Skeletal muscle tissue (tissue), 4 donors: Measurements from ENCODE around the gene RNH1. TPM values are rescaled to one million over a fixed set of nuclear protein-coding genes. Genes with fewer than 3 reads are reported as not detected.
"Not testable (repeated sequence)": the region's sequence is repeated elsewhere in the genome, so short reads cannot be mapped to it uniquely, and the experiment has no call there.

Source experiments
- H3K27ac ChIP-seq: one replicate; pipeline ENCODE4 v1.7.0; 2013; ENCODE audit warnings: mild to moderate bottlenecking, low read depth, low read length, inconsistent platforms
- H3K27me3 ChIP-seq, 3 donors: one replicate each; pipeline ENCODE4 v1.7.0; 2013; ENCODE audit warnings: low read length in 3 of 3; ENCODE audit not compliant: control insufficient read depth in 3 of 3, insufficient read depth in 3 of 3
- H3K36me3 ChIP-seq, 3 donors: one replicate each; pipeline ENCODE4 v1.7.0; 2013; ENCODE audit warnings: low read length in 3 of 3; ENCODE audit not compliant: control insufficient read depth in 3 of 3, insufficient read depth in 3 of 3
- H3K4me1 ChIP-seq, 3 donors: one replicate each; pipeline ENCODE4 v1.7.0; 2013; ENCODE audit warnings: low read length in 3 of 3, mild to moderate bottlenecking in 3 of 3; ENCODE audit not compliant: control insufficient read depth in 3 of 3, insufficient read depth in 3 of 3
- H3K4me3 ChIP-seq, 3 donors: one replicate each; pipeline ENCODE4 v1.7.0; 2013; ENCODE audit warnings: low read length in 3 of 3
- H3K9ac ChIP-seq, 3 donors: one replicate each; pipeline ENCODE4 v1.7.0; 2013; ENCODE audit warnings: low read length in 3 of 3, mild to moderate bottlenecking in 3 of 3, moderate library complexity in 2 of 3, low read depth in 1 of 3
- H3K9me3 ChIP-seq, 3 donors: one replicate each; pipeline ENCODE4 v1.7.0; 2013; ENCODE audit warnings: low read length in 3 of 3; ENCODE audit not compliant: control insufficient read depth in 3 of 3
- total RNA-seq: library from RNA; depleted of rRNA; stranded (reverse); fragments of >200 nt; gene quantifications from one replicate; pipeline ENCODE4 v1.2.3, GENCODE V29; 2014
- donor health status: Osteomylitis.

The RNH1 gene
- total RNA-seq, 1 donor from 2014 or later: 84.5 TPM

DNA sequence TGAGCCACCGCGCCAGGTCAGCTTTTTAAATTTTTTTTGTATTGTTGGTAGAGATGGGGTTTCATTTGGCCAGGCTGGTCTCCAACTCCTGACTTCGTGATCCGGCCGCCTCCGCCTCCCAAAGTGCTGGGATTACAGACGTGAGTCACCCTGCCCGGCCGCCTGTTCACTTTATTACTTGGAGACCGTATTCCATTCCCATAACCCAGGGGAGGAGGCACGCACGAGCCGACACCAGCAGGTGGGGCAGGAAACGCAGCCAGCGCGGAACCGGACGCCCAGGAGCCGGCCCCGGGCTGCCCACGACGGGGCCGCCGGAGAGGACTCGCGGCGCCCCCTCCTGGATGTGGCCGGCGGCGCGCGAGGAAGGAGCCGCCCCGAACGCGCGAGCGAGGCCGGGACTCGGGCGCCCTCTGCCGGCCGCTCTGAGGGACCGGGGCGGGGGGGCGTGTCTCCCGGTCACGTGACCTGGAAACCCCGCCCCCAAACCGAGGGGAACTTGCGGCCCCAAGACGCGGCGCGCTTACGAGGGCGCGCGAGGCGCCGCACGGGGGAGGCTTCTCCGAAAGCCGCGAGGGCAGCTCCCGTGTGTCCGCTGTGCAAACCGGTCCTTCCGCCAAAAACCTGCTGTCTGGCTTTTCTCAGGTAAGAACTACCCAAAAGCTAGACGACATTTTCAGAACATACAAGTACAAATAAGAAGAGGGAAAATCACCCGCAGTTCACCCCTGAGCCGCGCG is 11.6 kb upstream of the RNH1 start:
- Histone ChIP-seq H3K4me3 (peak overlapping the region; percentile 43 to 45 (median 44)), H3K27ac (peak overlapping the region; percentile 88), H3K36me3 (no peaks in the 10 kb centered on the region)

DNA sequence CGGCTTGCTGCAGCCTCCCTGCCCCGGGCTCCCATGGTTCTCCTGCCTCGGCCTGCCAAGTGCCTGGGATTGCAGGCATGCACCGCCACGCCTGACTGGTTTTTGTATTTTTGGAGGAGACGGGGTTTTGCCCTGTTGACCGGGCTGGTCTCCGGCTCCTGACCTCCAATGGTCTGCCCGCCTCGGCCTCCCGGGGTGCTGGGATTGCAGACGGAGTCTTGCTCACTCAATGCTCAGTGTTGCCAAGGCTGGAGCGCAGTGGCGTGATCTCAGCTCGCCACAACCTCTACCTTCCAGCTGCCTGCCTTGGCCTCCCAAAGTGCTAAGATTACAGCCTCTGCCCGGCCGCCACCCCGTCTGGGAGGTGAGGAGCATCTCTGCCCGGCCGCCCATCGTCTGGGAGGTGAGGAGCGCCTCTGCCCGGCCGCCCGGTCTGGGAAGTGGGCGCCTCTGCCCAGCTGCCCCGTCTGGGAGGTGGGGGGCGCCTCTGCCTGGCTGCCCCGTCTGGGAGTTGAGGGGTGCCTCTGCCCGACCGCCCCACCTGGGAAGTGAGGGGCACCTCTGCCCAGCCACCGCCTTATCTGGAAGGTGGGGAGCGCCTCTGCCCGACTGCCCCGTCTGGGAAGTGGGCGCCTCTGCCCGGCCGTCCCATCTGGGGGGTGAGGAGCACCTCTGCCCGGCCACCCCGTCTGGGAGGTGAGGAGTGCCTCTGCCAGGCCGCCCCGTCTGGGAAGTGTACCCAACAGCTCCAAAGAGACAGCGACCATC is 10.1 kb upstream of the RNH1 start:
- H3K27ac ChIP-seq, H3K36me3 ChIP-seq, H3K9ac ChIP-seq, H3K27me3 ChIP-seq, H3K4me1 ChIP-seq, H3K9me3 ChIP-seq, H3K4me3 ChIP-seq: not testable (repeated sequence)

More for the DNA sequence above, 11.6 kb upstream of the RNH1 start:
- peak overlapping the region in 2 of 3 donors; percentile 14 to 50 for H3K9ac ChIP-seq
- H3K27me3 ChIP-seq: no peaks in the 10 kb centered on the region
- H3K4me1 ChIP-seq: peaks cover 0 to 4% (median 2%) of the 10 kb centered on the region in 3 donors
- H3K9me3 ChIP-seq: no peaks in the 10 kb centered on the region

DNA sequence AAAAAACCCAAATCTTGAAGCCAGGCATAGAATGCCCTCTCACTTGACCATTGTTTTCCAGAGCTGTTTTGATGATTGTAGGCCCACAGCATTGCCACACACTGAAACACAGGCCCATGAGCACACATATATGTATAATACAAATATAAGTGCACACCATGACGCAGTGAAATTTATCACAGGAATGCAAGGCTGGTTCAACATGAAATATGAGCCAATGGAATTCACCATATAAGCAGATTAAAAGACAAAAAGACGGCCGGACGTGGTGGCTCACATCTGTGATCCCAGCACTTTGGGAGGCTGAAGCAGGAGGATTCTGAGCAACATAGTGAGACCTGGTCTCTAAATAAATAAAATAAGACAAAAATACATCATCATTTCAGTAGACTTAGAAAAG is 9.4 kb upstream of the RNH1 start:
- H3K27ac ChIP-seq: no peak overlapping the region

DNA sequence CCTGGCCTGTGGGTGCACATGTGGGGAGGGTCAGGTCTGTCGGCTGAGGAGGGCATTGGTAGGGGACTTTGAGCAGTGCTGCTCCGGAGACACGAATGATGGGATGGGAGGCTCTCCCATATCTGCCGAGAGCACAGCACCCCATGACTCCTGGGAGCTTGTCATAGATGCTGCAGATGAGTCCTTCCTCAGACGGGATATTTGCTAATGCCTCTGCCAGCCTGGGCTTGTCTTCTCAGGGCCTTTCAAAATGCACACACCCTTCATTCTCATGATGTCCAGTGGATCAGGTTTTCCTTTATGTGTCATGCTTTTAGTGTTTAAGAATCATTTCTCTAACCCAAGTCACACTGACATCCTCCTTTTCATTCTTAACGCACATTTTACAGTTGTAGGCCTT is 8.1 kb upstream of the RNH1 start:
- Histone ChIP-seq H3K27me3 (no peaks in the 10 kb centered on the region), H3K36me3 (peaks cover 0 to 6% (median 0%) of the 10 kb centered on the region in 3 donors), H3K4me1 (peaks cover 0 to 4% (median 2%) of the 10 kb centered on the region in 3 donors), H3K9ac (no peak overlapping the region), H3K4me3 (no peak overlapping the region), H3K27ac (no peak overlapping the region), H3K9me3 (no peaks in the 10 kb centered on the region)

More for the DNA sequence above, 9.4 kb upstream of the RNH1 start:
- Histone ChIP-seq H3K9me3 (no peaks in the 10 kb centered on the region), H3K36me3 (peaks cover 0 to 5% (median 0%) of the 10 kb centered on the region in 3 donors), H3K9ac (no peak overlapping the region), H3K27me3 (no peaks in the 10 kb centered on the region), H3K4me1 (peaks cover 0 to 4% (median 2%) of the 10 kb centered on the region in 3 donors), H3K4me3 (no peak overlapping the region)

DNA sequence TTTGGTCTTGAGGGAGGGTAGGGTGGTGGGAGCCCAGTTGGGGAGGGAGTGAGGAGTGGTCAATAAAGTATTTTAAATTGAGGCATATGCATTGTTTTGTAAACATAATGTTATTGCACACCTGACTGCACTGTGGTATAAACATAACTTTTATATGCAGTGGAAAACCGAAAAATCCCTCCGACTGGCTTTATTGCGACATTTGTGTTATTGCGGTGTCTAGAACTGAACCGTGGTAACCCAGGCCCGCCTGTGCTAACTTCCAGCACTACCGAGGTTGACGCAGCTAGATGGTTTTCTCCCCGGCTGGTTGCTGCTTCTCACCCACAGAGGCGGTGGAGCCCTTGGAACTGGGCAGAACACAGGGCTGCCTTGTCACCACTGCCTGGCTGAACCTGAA is 7.6 kb upstream of the RNH1 start:
- Histone ChIP-seq H3K9ac (no peak overlapping the region), H3K4me1 (peaks cover 0 to 4% (median 2%) of the 10 kb centered on the region in 3 donors), H3K27ac (no peak overlapping the region), H3K36me3 (peaks cover 0 to 6% (median 3%) of the 10 kb centered on the region in 3 donors), H3K9me3 (no peaks in the 10 kb centered on the region), H3K4me3 (no peak overlapping the region), H3K27me3 (no peaks in the 10 kb centered on the region)

DNA sequence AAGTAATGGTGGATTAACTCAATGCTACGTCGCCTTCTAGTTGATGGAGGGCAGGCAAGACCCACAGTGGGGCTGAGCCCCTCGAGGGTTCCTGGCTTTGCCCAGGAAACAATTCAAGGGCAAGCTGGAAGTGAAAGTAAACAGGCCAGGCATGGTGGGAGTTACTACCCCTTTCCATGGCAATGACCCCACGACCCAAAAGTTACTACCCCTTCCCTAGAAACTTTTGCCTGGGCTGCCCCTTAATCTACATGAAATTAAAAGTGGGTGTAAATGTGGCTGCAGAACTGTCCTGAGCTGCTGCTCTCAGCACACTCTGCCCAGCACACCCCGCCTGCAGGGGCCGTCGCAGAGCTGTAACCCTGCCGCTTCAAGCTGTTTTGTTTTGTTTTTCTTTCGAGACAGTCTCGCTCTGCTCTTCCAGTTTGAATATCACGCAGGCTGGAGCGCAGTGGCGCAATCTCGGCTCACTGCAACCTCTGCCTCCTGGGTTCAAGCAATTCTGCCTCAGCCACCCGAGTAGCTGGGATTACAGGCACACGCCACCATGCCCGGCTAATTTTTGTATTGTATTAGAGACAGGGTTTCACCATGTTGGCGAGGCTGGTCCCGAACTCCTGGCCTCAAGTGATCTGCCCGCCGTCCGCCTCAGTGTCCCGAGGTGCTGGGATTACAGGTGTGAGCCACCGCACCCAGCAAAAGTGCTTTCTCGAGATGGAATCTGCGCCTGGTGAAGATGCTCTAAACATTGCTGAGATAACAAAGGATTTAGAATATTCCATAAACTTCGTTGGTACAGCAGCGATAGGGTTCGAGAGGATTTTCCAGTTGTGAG is 5.9 kb upstream of the RNH1 start:
- no peak overlapping the region for H3K9ac ChIP-seq
- H3K36me3 ChIP-seq: peaks cover 7 to 8% (median 8%) of the 10 kb centered on the region in 3 donors
- H3K27ac ChIP-seq: no peak overlapping the region
- H3K27me3 ChIP-seq: no peaks in the 10 kb centered on the region
- H3K4me3 ChIP-seq: no peak overlapping the region
- no peaks in the 10 kb centered on the region for H3K9me3 ChIP-seq
- peaks cover 0 to 2% (median 0%) of the 10 kb centered on the region in 3 donors for H3K4me1 ChIP-seq

DNA sequence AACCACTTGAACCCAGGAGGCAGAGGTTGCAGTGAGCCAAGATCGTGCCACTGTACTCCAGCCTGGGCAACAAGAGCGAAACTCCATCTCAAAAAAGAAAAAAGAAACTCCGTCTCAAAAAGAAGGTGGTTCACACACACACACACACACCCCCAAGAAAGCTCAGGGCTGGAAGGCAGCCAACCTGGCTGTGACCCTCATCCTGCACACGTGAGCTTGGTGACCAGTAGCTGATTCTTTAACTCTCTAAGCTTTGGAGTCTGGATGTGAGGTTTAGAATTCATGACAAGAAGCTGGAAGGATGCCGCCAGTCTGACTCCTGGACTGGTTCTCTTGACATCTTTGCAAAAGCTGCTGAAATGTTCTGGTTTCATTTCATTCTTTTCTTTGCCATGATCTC is 1.9 kb upstream of the RNH1 start:
- H3K4me1 ChIP-seq: peaks cover 23 to 30% (median 27%) of the 10 kb centered on the region in 3 donors
- H3K27ac ChIP-seq: no peak overlapping the region
- no peaks in the 10 kb centered on the region for H3K27me3 ChIP-seq
- H3K9ac ChIP-seq: no peak overlapping the region
- peaks cover 7 to 8% (median 8%) of the 10 kb centered on the region in 3 donors for H3K36me3 ChIP-seq
- H3K4me3 ChIP-seq: no peak overlapping the region
- H3K9me3 ChIP-seq: no peaks in the 10 kb centered on the region

DNA sequence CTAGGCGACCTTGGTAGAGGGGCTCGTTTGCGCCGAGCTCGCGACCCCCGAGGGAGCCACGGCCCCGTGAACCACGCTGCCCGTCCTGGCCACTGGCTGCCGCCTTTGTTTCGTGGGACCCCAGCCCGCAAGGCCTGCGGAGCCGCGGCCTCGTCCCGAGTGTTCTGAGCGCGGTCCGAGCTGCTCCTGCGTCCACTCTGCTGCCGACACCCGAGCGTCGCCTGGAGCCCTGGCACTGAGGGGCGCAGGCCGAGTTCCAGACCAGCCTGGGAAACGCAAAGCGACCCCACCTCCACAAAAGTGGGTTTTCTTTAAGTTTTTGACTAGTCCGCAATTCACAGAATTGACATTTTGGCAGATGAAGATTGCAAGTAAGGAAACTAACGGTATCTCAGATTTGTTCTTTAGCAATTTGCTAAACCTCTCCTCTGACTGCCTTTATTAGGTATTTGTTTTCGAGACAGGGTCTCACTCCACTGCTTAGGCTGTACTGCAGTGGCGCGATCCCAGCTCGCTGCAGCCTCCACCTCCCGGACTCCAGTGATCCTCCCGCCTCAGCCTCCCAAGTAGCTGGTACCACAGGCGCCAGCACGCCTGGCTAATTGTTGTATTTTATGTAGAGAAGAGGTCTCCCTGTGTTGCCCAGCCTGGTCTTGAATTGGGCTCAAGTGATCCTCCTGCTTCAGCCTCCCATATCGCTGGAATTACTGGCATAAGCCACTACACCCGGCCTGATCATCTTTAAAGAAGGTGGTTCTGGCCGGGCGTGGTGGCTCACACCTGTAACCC is 879 bp upstream of the RNH1 start:
- Histone ChIP-seq H3K27ac (peak overlapping the region; percentile 100), H3K9me3 (no peaks in the 10 kb centered on the region), H3K9ac (peak overlapping the region; percentile 65 to 77 (median 70)), H3K4me3 (peak overlapping the region; percentile 38 to 91 (median 67)), H3K36me3 (peaks cover 6 to 8% (median 7%) of the 10 kb centered on the region in 3 donors), H3K4me1 (peaks cover 30 to 40% (median 34%) of the 10 kb centered on the region in 3 donors), H3K27me3 (no peaks in the 10 kb centered on the region)
